Muscle layer of colon (tissue), 2 donors: ENCODE measurements around the gene ARHGAP26.

ENCODE experiments used
- H3K27ac ChIP-seq: one replicate; pipeline ENCODE4 v1.7.0; 2013; ENCODE audit warnings: low read depth, mild to moderate bottlenecking, low read length, moderate library complexity
- H3K27me3 ChIP-seq, 2 donors: one replicate each; pipeline ENCODE4 v1.7.0; 2013; ENCODE audit warnings: low read length in 2 of 2, mild to moderate bottlenecking in 2 of 2; ENCODE audit not compliant: insufficient read depth in 2 of 2, control insufficient read depth in 1 of 2
- H3K36me3 ChIP-seq: one replicate; pipeline ENCODE4 v1.7.0; 2013; ENCODE audit warnings: mild to moderate bottlenecking, low read length; ENCODE audit not compliant: insufficient read depth
- H3K4me1 ChIP-seq: one replicate; pipeline ENCODE4 v1.7.0; 2013; ENCODE audit warnings: mild to moderate bottlenecking, low read length; ENCODE audit not compliant: insufficient read depth
- H3K4me3 ChIP-seq, 2 donors: one replicate each; pipeline ENCODE4 v1.7.0; 2013; ENCODE audit warnings: low read length in 2 of 2, low read depth in 1 of 2, mild to moderate bottlenecking in 1 of 2, moderate library complexity in 1 of 2
- H3K9ac ChIP-seq: one replicate; pipeline ENCODE4 v1.7.0; 2013; ENCODE audit warnings: low read length
- H3K9me3 ChIP-seq: one replicate; pipeline ENCODE4 v1.7.0; 2013; ENCODE audit warnings: mild to moderate bottlenecking, low read length
- donor health status: abdominal sarcoma.
- donor health status: Adenocarcinoma of cecum.

ARHGAP26 gene

GRCh38 chr5:143013176-143013891, 243.2 kb downstream of the ARHGAP26 start:
- Histone ChIP-seq H3K9me3 (no peaks in the 10 kb centered on the region), H3K36me3 (no peaks in the 10 kb centered on the region), H3K4me1 (no peaks in the 10 kb centered on the region), H3K9ac (no peak overlapping the region), H3K27ac (no peak overlapping the region), H3K27me3 (no peaks in the 10 kb centered on the region), H3K4me3 (no peak overlapping the region)

DNA sequence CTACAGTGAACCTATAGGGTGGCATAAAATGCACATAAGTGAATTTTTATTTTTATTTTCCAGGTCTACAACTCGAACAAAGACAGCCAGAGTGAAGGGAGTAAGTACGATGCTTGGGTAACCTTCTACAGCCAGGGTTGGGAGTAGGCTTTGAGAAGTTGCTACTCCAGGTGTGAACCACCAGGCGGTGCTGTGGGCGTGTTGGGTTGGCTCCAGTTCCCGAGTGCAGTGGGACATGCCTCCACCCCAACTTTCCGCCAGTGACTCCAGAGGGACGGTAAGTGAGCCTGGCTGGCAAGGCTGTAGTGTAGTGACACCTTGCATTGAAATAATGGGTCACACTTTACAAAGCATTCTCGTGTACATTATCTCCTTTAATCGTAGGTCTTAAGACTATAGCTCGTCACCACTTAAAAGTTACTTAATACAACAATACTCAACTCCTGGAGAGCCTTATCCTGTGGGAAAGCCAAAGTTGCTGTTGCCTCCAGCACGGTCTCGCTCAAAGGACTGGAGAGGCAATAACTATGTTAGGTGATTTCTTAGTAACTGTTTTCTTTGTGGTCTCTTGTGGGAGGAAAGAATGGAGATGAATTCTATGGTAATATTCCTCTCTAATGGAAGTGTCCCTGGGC, 244.0 kb downstream of the ARHGAP26 start:
- Histone ChIP-seq H3K27ac (no peak overlapping the region), H3K36me3 (no peaks in the 10 kb centered on the region), H3K9ac (no peak overlapping the region), H3K9me3 (no peaks in the 10 kb centered on the region), H3K4me3 (no peak overlapping the region), H3K4me1 (no peaks in the 10 kb centered on the region), H3K27me3 (no peaks in the 10 kb centered on the region)

- Histone ChIP-seq H3K4me3 (no peak overlapping the region), H3K36me3 (no peaks in the 10 kb centered on the region), H3K27me3 (no peaks in the 10 kb centered on the region), H3K4me1 (no peaks in the 10 kb centered on the region), H3K27ac (no peak overlapping the region), H3K9me3 (no peaks in the 10 kb centered on the region), H3K9ac (no peak overlapping the region)
Measured at GRCh38 chr5:143016777-143017516, 246.8 kb downstream of the ARHGAP26 start.

DNA sequence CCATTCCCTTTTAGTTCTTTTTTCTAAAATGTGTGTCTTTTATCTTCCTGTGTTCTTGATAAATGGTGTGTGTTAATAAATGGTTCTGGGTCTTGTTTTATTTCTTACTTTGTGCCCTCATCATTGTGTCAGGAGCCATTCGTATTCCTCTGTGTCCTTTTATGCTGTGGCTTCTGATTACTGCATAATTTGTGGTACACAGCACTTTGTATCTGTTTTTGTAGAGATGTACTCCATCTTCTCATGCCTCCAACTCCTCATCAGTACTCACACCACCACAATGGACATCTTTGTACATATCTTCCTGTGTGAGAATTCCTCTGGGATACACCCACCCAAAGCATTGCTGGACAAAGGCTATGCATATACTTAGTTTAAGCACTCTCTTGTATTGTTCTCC, 247.4 kb downstream of the ARHGAP26 start:
- H3K9ac ChIP-seq, result no peak overlapping the region
- no peaks in the 10 kb centered on the region for H3K9me3 ChIP-seq
- no peaks in the 10 kb centered on the region for H3K27me3 ChIP-seq
- no peak overlapping the region for H3K27ac ChIP-seq
- no peak overlapping the region for H3K4me3 ChIP-seq
- no peaks in the 10 kb centered on the region for H3K4me1 ChIP-seq
- H3K36me3 ChIP-seq, result no peaks in the 10 kb centered on the region

DNA sequence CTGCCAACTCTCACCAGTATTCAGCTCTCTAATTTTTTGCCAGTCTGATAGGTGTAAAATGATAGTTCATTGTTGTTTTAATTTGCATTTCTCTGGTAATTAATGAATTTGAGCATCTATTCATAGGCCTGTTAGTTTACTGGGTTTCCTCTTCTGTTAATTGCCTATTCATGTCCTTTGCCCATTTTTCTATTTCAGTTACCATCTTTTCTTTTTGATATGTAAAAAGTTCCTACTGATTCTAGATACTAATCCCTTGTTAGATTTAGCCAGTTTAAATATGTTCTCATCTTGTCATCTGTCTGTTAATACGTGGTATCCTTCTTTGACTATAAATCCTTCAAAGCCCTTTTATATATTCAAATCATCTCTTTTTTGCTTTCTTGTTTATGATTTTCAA, 247.8 kb downstream of the ARHGAP26 start:
- Histone ChIP-seq H3K27me3 (no peaks in the 10 kb centered on the region), H3K36me3 (no peaks in the 10 kb centered on the region), H3K4me1 (peaks cover 3% of the 10 kb centered on the region), H3K9ac (no peak overlapping the region), H3K9me3 (no peaks in the 10 kb centered on the region), H3K27ac (no peak overlapping the region), H3K4me3 (no peak overlapping the region)

- Histone ChIP-seq H3K4me1 (peaks cover 15% of the 10 kb centered on the region), H3K27ac (no peak overlapping the region)
Measured at GRCh38 chr5:143019157-143019556, 249.0 kb downstream of the ARHGAP26 start.

GRCh38 chr5:143019614-143020515, 249.7 kb downstream of the ARHGAP26 start:
- no peak overlapping the region for H3K4me3 ChIP-seq
- no peak overlapping the region for H3K9ac ChIP-seq
- peaks cover 20% of the 10 kb centered on the region for H3K4me1 ChIP-seq
- no peaks in the 10 kb centered on the region for H3K36me3 ChIP-seq
- H3K27me3 ChIP-seq, result no peaks in the 10 kb centered on the region
- no peaks in the 10 kb centered on the region for H3K9me3 ChIP-seq
- H3K27ac ChIP-seq, result no peak overlapping the region

More at GRCh38 chr5:143019157-143019556, 249.0 kb downstream of the ARHGAP26 start:
- Histone ChIP-seq H3K9me3 (no peaks in the 10 kb centered on the region), H3K4me3 (no peak overlapping the region), H3K9ac (no peak overlapping the region), H3K36me3 (no peaks in the 10 kb centered on the region), H3K27me3 (no peaks in the 10 kb centered on the region)

GRCh38 chr5:143021595-143021994, 251.4 kb downstream of the ARHGAP26 start:
- H3K9ac ChIP-seq, result no peak overlapping the region
- no peaks in the 10 kb centered on the region for H3K36me3 ChIP-seq
- no peaks in the 10 kb centered on the region for H3K27me3 ChIP-seq
- H3K4me3 ChIP-seq, result no peak overlapping the region
- H3K27ac ChIP-seq, result no peak overlapping the region
- H3K4me1 ChIP-seq, result peaks cover 20% of the 10 kb centered on the region
- no peaks in the 10 kb centered on the region for H3K9me3 ChIP-seq

DNA sequence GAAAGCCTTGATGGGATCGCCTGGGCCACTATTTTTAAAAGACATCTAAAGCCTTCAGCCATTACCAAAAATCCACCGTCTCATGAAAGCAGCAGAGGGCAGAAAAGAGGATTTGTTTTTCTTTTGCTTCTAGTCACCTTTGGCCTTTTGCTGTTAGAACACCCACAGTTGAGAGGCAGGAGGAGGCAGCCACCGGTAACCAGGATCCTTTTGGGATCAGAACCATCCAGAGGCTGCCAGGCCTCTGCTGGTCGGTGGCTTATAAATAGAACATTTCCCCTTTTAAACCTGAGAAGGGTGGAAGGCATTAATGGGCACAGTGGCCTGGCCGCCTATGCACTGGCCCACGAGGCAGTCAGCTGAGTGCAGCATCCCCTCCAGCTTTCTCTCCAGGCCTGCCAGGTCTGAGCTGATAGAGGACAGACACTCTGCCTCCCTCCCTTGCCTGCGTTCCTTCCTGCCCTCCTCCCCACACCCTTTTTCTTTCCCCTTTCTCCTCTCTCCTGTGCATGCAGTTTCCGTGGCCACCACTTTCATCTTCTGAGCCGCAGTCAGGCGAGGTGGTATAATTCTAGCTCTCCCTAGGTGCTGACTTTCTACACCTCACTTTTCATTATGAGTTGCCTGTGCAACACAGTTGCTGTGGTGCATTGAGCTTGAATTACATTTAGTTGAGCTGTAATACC, 253.4 kb downstream of the ARHGAP26 start:
- Histone ChIP-seq H3K27me3 (no peaks in the 10 kb centered on the region), H3K4me1 (peaks cover 20% of the 10 kb centered on the region), H3K9ac (no peak overlapping the region), H3K27ac (peak overlapping the region; percentile 63), H3K9me3 (no peaks in the 10 kb centered on the region), H3K36me3 (no peaks in the 10 kb centered on the region), H3K4me3 (no peak overlapping the region)

DNA sequence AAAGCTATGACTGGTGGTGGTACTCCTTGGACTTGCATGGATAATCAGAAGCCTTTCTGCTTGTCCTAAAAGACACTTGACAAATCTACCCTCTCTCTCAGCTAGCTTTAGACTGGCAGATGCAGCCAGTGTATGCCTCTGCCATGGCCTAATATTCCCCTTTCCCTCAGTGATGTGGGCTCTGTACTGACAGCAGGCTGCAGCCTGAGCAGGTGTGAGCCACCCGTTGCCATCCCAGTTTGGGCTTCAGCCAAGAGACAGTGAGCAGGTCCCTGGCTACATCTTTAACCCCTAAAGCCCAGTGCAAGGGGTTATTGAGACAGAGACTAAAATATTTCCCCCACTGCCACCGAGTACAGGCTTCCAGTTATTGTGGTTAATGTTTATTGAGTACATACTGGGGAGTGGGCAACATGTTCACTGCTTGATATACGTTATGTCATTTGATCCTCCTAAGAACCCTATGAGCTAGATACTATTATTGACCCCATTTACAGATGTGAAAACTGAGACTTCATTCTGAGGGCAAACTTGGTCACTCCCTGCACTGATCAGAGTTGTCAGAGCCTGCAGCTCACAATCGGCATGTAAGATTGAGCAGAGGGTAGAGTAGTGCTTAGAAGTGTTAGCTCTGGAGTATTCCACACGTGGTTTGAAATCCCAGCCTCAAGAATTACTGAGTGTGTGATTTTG, 254.2 kb downstream of the ARHGAP26 start:
- H3K36me3 ChIP-seq, result no peaks in the 10 kb centered on the region
- H3K9ac ChIP-seq, result no peak overlapping the region
- H3K27ac ChIP-seq, result no peak overlapping the region
- no peak overlapping the region for H3K4me3 ChIP-seq
- peaks cover 20% of the 10 kb centered on the region for H3K4me1 ChIP-seq
- H3K9me3 ChIP-seq, result no peaks in the 10 kb centered on the region
- no peaks in the 10 kb centered on the region for H3K27me3 ChIP-seq
